Measurements from ENCODE around the gene CTDSP2.
"Not testable (repeated sequence)": the region's sequence is repeated elsewhere in the genome, so short reads cannot be mapped to it uniquely, and the experiment has no call there.

The CTDSP2 gene

DNA sequence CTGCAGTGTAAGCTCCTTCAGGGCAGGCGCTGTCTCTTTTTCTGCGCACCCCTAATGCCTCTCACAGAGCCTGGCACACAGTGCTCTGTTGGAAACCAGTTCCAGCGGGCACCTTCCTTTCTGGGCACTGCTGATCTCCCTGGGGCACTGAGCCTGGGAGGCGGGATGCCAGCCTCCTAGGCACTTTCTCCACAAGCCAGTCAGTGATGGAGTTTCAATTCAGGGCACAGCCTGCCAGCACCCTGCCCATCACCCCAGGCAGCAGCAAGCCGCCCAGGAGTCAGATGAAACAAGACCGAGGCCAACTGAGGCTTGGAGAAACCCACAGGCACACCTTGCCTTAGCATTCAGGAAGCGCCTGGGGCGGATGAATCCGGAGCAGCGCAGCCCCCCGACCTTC, 5.7 kb upstream of the CTDSP2 start:
- no peak for DNase-seq

DNA sequence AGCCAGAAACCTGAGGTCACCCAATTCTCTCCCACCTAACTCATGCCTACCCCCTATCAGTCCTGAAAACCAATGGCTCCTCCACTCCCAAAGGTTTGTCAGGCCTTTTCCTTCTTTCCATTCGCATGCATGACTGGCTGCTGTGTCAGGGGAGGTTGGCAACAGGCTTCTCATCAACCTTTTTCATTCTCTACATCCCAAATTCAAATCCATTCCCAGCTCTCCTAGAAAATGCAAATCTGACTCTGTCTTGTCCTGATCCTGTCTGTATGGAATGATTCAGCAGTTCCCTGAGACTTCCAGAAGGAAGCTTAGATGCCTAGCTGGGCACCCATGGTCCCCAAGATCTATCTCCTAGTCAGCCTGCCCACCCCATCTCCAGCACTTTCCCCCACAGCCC, 5.0 kb upstream of the CTDSP2 start:
- DNase-seq = no peak

DNA sequence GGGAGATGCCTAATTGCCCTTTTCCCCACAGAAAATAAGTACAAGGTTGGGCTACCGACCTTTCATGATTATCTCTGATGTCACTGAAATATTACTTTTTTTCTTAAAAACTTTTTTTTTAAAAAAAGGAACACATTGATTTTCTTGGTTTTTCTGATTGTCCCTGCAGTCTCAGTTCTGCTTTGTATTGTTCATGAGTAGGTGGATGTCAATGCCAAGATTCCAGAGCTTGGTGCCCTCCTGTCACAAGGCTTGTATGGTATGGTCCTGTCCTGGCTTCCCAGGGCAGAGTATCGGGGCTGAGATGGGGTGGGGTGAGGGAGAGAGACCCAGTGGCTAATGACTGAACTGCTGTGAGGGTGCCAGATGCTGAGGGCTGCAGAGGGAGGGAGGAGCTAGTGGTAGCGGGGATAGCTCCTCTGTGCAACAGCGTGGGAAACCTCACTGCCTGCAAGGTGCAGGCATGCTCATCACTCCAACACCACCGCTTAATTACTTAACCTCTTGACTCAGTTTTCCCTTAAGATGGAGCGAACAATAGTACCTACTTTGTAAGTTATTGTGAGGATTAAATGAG, 4.4 kb upstream of the CTDSP2 start:
- DNase-seq = no peak

DNA sequence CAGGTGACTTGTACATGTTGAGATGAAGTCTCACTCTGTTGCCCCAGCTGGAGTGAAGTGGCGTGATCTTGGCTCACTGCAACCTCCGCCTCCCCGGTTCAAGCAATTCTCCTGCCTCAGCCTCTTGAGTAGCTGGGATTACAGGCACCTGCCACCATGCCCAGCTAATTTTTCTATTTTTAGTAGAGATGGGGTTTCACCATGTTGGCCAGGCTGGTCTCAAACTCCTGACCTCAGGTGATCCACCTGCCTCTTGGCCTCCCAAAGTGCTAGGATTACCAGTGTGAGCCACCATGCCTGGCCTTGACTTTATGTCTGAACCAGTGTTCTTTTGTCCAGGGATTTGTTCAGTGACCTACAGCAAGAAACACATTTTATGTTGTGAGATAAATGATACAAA, 2.9 kb upstream of the CTDSP2 start:
- not testable (repeated sequence) for DNase-seq

DNA sequence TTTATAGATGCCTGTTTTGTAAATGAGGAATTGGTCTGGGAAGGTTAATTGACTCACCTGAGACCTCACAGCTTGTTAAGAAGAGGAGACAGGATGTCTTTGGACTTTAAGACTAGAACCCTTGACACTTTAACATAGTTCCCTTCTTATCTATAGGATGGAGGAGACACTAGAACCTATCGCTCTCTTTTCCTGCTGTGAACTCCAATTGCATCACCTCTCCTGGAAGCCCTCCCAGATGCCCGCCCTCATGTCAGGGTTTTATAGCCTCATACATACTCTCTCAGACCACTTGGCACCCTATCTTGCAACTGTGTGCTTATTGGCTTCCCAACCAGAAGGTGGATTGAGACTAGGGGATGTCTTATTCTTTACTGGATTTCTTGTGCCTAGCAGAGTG, 2.5 kb upstream of the CTDSP2 start:
- no peak for DNase-seq

DNA sequence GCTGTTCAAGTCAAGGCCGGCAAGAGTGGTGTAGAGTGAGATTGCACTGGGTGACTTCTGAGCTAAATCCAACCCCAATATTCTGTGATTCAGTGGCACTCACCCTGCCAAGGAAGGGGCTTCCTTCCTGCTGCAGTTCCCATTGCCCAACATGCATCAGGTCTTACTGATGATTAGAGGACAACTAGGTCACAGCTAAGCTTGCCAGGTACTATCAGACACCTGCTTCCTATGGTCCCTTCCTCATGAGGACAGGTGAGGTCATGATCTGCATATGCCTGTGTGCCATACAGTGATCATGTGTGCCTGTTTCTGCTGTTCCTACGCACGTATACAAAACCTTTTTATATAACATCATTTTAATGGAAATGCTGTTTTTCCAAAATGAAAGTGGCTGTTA, 1.7 kb upstream of the CTDSP2 start:
- DNase-seq = no peak

DNA sequence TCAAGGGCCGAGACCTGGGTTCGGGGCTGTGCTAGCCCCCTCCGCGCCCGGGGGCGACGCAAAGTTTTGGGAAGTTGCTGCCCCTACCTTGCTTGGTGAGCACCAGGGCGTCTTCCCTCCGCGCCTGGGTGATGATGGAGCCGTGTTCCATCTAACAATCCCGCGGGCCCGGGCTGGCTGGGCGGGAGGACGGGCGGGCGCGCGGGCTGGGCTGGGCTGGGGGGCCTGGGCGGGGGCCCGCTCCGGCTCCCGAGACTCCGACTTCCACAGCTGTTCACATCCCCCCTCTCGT, 298 bp downstream of the CTDSP2 start:
- no peak for DNase-seq

DNA sequence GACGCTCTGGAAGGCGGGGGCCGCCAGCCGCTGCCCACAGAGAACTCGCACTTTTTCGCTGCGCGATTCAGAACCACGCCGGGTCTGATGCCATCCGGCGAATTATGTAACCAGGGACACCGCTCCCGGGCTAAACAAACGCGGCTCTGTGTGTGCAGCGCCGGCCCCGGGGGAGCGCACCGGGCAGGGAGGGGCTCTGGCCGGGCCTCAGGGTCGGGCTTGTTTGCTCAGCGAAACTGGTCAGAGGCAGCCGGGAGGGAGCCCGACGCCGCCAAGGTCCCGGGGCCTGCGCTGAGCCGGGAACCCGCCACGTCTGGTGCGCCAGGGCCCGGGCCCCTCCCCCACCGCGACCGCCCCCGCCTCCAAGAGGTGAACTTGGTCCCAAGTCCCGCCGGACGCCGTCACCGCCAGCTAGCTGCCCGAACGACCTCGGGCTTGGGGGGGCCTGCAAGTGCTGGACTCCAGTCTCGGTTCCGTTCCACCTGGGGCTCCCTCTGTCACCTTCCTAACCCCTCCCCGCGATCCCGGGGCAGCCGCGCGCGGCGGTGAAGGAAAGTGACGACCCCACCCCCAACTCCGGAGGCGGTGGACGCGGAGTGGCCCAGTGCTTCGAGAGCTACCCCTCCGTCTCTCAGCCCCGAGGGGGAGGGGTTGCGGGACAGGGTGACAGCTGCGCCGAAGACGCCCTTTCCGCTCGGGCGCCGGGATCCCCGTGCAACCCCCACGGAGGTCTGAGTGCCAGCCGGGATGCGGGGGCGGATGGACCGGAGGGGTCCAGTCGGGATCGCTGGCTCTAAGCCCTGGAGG, 848 bp downstream of the CTDSP2 start:
- peak; percentile 23 for DNase-seq

DNA sequence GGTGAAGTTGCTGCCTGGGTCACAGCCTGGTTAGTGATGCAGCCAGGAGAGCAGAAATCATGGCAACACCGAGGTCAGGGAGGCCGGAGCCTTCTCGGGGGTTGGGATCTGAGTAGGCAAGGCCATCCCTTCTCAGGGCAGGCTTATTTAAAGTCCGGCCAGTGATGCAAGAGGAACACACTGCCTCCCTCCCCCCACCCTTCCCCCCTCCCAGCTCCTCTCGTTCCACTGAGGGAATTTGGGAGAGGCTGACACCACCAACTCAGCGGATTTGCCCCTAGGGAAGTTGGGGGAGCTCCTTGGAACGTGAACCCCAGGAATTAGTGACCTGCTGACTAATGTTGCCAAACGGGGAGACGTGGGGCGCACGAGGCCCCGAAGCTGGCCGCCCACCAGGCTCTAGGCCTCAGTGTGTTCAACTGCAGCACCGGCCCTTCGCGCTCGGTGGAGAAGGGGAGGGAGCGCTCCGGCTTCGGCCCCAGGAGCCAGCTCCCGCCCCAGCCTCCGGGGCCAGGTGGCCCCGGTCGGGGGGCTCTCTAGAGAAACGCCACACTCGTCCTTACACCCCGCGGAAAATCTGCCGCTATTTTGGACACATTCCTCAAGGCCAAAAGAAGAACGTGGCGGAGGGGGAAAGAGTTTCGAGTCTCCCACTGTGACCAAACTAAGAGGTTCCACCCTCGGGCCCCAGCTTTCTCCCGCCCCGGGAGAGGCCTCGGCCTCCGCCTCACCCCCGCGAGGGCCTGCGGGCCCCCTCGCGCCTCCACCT, 1.6 kb downstream of the CTDSP2 start:
- DNase-seq = no peak

DNA sequence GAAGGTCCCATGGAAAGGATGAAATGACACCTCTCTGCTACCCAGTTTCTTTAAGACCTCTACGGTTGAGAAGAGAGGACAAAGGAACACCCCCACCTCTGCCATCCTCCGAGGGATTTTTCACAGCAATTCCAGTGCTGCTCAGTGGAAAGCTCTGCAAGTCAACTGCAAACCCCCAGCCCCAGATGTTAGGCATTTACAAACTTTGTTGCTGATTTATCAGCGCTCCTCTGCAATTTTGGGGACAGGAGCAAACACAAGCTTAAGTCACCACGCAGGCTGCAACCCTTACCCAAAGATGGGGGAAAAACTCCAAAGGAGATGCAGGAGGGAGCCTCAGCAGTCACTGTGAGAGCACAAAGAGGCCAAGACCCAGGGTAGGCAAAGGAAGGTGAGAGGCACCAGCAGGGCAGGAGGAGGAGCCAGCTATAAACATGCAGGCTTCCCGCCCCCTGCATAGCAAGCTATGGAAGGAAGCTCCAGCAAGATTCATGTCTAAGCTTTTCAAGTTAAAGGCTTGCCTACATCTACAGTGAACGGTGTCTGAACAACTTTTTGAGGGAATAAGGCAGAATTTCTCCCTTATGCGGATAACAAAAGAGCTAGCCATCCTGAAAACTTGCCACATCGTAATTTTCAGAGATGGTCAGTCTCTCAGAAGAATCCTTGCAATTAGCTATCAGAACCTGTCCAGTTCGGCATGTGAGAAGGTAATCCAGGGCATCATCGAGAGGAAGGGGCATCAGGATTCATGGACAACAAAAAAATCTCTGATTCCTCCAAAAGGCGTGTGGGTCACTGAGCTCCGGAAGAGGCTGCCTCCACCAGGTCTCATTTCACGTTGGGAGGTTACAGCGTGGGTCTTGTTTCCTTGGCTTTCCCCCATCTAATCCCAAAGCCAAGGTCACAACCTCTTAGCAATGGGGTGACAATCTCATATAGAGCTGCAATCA, 3.9 kb downstream of the CTDSP2 start:
- no peak for DNase-seq

DNA sequence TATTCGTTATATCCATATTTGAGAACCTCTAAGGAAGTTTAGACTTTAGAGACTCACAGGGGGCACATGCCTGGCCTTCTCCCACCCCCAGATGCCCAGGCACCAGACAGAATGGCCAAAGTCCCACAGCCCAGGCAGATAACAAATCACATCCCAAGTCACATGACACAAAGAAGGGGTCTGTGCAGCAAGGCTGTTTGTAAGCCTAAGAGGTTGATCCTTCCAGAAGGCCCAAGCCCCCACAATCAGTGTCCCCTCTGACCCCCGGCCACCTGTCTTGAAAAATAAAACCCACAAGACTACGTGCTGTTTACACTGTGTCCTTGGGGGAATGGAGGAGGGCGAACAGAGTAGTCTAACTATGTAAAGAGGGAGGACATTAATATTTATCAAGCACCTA, 5.1 kb downstream of the CTDSP2 start:
- no peak for DNase-seq

DNA sequence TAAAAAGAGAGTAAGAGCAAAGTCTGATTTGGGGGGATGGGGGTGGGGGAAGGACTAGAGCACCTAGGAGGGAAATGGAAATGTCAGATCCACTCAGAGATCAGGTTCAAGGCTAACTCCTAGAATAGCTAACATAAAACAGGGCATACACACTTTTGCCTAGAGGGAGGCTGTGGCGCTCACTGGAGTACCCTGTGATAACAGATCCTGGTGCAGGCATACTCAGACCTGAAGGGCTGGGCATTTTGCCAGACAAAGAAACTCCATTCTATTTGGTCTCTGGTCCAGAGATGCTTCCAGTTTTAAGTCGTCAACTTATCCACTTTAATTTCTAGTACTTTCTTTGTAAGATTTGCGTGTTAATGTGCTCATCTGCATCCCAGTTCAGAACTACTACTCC, 5.8 kb downstream of the CTDSP2 start:
- DNase-seq = peak; percentile 63

DNA sequence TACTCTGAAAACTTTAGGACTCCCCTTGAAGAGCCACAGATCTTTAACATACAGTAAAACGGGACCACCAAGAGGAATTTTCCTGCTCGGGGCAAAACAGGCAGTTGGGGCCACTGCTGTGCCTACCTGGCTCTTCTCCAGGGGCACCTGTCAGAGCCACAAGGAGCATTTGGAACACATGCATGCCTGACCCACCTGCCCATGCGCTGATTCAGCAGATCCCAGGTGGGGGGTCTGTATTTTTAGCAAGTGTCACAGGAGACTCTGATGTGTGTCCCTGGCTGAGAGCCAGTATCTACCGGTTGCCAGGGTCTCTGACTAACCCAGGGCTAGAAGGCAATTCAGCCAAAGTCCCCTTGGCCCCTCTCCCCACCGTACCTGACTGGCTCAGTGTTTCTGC, 6.5 kb downstream of the CTDSP2 start:
- peak; percentile 56 for DNase-seq

DNA sequence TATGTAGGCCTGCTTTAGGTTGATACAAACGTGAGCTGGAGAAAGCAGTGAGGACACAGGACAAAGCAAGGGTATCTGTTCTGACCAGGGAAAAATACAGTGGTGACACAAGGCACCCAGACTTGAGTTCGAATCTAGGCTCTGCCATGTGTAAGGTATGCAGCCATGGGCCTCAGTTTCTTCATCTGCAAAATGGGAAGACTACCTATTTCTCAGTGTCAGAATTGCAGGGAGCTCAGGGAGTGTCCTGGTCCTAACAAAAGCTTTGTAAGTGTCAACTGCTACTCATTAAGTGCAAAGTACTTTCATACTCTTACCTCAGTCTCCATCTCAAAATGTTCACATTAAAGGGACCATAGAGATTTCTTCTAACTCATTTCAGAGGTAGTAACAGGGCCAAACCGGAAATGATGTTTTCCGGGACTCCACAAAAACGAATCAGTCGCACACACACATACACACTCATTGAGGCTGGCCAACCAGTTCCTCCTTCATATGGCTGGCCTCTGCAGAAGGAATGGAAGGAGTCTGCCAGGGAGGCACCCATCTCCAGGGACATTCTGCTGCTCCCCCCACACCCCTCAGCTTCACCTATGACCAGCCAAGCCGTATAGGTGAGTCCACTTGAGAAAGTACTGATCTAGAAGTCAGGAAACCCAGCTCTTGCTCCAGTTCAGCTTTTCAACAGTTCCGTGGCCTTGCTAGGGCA, 7.8 kb downstream of the CTDSP2 start:
- no peak for DNase-seq

DNA sequence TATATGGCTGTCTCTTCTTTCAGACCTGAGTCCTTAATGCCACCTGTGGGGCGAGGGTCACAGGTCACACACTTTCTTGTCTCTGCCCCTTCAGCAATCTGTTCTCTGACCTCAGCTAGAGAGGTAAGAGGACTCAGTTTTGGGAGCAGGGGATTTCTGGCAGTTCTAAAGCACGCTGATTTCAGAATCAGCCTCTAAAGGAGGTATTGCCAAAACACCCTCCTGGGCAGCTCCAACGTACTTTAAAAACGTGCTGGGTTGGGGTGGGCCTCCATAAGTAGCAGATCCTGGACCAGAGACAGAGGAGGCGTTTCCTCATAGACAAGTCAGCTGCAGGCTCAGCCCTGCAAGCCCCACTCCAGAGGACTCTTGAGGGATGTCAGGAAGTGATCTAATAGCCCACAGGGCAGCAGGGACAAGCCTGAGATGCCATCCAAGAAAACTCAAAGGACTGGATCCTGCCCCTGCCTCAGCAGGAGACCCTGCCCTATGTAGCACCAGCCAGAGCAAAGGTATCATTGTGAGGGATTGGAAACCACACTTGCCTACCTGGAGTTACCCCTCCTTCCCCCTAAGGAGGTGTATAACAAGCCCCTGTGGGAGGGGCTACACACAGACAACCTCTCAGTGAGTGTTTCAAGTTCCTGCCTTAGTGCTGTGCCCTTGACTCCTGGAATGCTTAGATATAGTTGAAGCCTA, 8.5 kb downstream of the CTDSP2 start:
- no peak for DNase-seq

DNA sequence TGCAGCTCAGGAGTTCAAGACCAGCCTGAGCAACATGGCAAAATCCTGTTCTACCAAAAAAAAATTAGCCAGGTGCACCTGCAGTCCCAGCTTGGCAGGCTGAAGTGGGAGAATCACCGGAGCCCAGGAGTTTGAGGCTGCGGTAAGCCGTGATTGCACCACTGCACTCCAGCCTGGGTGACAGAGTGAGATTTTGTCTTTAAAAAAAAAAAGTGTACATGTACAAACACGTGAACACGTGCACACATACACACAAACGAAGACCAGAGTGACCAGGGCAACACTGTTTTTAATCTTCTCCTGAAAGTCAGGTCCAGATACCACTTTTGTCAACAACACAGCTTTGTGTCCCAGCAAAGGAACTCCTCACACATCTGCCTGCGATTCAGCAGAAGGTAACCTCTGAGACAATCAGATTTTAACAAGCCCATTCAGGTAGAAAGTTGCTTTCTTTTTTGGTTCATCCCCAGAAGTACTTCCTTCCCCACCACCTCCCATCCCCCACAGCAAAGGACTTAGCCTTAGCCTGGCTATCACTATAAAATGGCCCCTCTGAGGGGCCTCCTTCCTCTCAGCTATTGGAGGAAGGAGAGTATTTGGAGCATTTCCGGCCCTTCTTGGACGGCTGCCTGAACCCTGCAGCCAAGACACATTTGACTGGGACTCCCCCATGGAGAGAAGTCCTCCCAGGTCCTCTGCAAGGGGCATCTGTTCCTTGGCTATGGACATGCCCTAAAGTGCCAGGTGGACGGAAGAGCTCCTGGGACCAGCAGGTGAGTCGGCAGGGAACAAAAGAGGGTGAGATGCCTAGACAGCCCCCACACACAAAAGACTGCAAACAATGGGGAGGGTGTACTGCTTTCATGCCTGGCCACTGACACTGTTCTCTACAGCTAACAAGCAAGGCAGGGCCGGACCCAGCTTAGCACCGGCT, 9.8 kb downstream of the CTDSP2 start:
- DNase-seq = peak; percentile 89

DNA sequence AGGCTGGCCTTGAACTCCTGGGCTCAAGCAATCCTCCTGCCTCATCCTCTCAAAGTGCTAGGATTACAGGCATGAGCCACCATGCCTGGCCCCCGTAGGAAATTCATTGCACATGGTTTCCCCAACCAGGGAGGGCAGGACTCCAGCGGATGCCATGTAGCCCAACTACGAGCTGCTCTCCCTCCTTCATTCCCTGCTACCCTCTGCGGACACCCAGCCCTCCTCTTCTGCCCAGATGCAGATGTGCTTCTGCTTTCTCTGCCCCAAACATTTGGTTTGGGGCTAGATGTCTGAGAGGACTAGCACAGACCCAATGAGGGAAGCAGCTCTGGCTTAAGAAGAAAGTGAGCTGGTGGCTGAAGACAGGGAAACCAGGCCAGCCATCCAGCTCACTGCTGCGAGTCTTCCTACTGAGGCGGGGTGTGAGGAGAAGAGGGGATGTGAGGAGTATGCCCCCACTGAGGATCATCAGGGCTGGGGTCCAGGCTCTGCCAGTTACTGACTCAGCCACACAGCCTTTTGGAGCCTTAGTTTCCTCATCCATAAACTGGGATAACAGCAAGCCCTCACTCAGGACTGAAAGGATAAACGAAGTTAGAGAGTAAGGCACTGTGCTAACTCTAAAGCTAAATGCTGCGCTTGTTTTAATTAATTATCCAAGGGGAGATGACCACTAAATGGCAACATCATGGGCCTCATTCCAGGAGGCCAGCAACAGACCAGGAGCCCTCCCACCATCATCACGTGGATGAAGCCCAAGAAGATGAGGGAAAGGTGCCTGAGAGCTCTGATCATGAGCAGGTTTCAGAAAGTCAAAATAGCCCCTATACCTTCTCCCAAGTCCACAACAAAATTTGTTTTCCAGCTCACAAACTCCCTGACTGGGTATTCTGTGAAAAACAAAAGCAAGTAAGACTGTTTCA, 10.9 kb downstream of the CTDSP2 start:
- DNase-seq = no peak

DNA sequence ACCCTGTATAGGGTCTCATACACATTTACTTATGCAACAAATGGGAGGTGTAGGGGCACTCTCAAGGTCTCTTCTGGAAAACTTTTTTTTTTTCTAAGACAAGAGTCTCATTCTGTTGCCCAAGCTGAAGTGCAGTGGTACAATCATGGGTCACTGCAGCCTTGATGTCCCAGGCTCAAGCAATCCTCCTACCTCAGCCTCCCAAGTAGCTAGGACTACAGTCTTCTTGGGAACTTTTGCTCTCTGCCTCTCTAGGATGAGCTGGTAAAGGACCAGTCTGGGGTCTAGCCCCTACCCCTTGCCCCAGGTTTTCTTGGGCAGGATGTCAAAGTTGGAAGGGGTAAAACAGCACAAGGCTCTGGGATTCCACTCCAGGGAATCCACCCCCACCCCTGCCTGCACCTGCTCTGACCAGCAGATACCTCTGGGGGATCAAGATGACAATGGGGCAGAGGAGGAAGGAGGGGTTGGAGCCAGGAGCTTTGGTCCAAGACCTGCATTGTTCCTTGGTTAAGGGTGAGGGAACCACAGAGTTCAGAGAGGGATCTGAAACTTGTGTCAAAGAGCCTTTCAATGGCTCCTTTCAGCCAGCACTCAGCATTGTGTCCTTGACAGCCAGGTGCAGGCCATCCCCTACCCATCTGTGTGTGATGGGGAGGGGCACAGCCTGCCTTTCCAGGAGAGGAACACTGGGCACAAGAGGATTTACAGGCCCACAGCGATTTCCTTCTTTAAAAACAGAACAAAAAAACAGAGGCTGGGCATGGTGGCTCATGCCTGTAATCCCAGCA, 12.2 kb downstream of the CTDSP2 start:
- no peak for DNase-seq

DNA sequence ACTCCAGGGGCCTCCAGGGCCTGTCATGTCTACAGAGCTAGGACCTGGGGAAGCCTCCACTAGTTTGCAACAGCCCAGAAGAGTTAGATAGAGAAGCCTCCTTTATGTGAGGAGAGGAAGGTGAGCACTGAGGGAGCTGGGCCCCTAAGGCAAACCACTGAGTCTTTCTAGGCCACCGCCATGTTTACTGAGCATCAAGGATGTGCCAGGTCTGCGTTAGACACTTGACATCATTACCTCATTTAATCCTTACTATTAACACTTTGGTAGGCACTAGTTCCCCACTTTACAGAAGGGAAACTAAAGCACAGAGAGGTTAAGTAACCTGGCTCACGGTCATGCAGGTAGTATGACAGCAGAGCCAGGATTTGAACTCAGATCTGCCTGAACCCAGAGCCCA, 12.9 kb downstream of the CTDSP2 start:
- DNase-seq = no peak

Measured in COR-L47 (cell line).